IMR-90 (cell line): ENCODE data around the gene ASS1.

Experiments
- CEBPB ChIP-seq: IDR thresholded peaks from 2 replicates; pipeline ENCODE4 v1.6.1; 2012; ENCODE audit warnings: low read depth, low read length, improper control_type of control experiment
- CTCF ChIP-seq: conservative IDR thresholded peaks from 2 replicates; pipeline ENCODE4 v1.5.1; 2012; ENCODE audit warnings: mild to moderate bottlenecking, low read depth, low read length, improper control_type of control experiment
- POLR2A ChIP-seq: IDR thresholded peaks from 2 replicates; pipeline ENCODE4 v1.6.1; 2012; ENCODE audit warnings: mild to moderate bottlenecking, low read depth, low read length
- RAD21 ChIP-seq: IDR thresholded peaks from 2 replicates; pipeline ENCODE4 v1.6.1; 2012; ENCODE audit warnings: low read length, improper control_type of control experiment
- RCOR1 ChIP-seq: IDR thresholded peaks from 2 replicates; pipeline ENCODE4 v1.6.1; 2012; ENCODE audit warnings: mild to moderate bottlenecking, low read length, improper control_type of control experiment; ENCODE audit not compliant: insufficient replicate concordance
- TF ChIP-seq, protein P1 (sequence below): fragments of 150-350 bp; IDR thresholded peaks from 2 replicates; pipeline ENCODE4 v1.6.1; 2017; ENCODE audit warnings: mild to moderate bottlenecking, antibody characterized with exemption, low read length, low read depth

- no peak for TF ChIP-seq POLR2A
- TF ChIP-seq CTCF, result no peak
- no peak for TF ChIP-seq RAD21
- no peak for TF ChIP-seq RCOR1
- no peak for TF ChIP-seq CEBPB
- TF ChIP-seq, protein P1, sequence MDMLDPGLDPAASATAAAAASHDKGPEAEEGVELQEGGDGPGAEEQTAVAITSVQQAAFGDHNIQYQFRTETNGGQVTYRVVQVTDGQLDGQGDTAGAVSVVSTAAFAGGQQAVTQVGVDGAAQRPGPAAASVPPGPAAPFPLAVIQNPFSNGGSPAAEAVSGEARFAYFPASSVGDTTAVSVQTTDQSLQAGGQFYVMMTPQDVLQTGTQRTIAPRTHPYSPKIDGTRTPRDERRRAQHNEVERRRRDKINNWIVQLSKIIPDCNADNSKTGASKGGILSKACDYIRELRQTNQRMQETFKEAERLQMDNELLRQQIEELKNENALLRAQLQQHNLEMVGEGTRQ, result no peak
Observed at GRCh38 chr9:130497139-130497538, 52.4 kb downstream of the ASS1 start.
